HG02763 (cell line): Measurements from ENCODE around the gene OR2T2.
"Not testable (repeated sequence)": the region's sequence is repeated elsewhere in the genome, so short reads cannot be mapped to it uniquely, and the experiment has no call there.

ENCODE experiments used
- ATAC-seq: cut with Tn5 transposase; IDR thresholded peaks from one replicate; pipeline ENCODE4 v1.9.1; 2021; ENCODE audit warnings: mild to moderate bottlenecking, moderate library complexity; ENCODE audit not compliant: unreplicated experiment

The OR2T2 gene

GRCh38 chr1:248449821-248450465 is 4.5 kb downstream of the OR2T2 start:
- not testable (repeated sequence) for ATAC-seq

DNA sequence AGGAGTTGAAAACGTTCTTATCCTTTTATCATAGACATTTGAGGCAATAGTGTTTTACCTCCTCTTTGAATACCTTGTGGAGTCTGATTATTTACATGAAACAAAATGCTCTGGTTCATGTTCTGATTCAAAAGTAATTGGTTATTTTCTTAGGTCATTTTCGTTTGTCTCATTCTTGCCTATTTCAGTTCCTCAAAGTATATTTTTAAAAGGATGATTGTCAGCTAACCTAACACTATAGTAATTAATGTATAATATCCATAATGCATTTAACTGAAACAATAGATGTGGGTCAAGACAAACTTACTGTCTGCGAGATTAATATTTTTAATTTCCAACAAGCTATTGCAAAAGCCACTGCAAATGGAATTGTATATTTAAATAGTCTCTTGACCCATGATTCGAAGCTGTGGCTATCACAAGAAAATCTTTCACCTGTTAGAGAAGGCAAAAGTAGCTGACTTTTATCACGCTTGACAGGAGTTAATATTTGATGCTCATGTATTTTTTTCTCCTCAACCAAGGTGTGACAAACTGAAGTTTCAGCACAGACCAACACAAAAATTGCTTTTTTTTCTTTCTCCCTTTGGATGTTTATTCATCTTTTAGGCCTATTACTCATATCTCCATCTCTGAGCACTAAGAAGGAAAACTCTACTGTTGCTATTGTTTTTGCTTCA is 5.2 kb downstream of the OR2T2 start:
- peak; percentile 42 for ATAC-seq

DNA sequence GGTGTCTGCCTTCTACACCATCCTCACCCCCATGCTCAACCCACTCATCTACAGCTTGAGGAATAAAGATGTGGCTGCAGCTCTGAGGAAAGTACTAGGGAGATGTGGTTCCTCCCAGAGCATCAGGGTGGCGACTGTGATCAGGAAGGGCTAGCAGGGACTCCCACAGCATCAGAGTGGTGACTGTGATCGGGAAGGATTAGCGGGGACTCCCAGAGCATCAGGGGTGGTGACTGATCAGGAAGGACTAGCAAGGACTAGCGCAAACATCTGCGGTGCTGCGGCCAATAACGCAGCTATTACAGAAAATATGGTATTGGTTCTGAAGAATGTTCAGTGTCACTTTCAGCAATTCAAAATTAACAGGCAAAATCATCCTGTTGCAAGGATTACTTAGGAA is 8.2 kb downstream of the OR2T2 start:
- ATAC-seq: not testable (repeated sequence)

DNA sequence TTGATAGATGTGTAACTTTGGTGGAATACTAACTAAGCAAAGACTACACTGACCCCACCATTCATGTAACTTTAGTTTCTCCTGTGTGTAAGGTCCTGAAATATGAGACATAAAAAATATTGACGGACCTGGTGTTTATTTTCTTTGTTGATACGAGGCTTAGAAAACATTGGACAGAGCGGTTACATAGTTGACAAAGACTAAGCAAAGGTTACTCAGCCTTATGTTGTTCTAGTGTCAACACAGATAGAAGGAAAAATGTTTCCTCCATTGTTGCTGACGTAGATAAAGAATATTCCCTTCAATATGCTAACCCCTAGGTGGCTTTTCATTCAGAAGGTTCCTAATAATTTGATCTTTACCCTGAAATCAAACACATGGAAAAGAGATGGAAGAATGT is 9.6 kb downstream of the OR2T2 start:
- not testable (repeated sequence) for ATAC-seq

DNA sequence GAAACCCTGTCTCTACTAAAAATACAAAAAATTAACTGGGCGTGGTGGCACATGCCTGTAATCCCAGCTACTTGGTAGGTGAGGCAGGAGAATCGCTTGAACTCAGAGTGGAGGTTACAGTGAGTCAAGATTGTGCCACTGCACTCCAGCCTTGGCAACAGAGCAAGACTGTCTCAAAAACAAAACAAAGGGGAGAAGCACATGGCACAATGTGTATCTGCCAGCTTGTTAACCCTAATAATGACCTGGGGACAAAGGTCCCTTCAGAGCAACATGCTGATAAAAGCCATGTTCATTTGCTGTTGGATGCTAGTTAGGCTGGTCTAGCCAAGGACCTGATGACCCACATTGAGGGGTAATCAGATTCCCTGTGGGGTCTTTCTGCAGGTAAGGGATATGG is 11.2 kb downstream of the OR2T2 start:
- not testable (repeated sequence) for ATAC-seq

DNA sequence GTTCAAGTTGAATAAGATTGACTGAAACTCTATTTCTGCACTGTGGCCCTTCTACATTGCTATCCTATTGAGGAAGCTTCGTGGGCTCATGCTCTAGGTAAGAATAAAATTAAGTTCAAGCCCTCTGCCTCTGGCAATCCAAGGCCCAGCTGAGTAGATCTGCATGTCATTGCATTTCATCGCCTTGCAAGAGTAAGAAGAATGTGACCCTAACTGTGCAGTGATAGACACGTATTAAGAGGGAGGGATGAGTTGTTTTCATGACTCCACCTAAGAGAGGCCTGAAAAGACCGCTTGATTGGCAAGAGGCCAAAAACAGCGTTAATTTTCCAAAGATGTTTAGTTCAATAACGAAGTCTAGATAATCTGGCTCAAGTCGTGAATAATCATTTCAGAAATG is 13.7 kb downstream of the OR2T2 start:
- ATAC-seq: not testable (repeated sequence)

- no peak for ATAC-seq
Measured at GRCh38 chr1:248471154-248471553, 25.7 kb downstream of the OR2T2 start.

GRCh38 chr1:248472111-248472510 is 26.7 kb downstream of the OR2T2 start:
- not testable (repeated sequence) for ATAC-seq

DNA sequence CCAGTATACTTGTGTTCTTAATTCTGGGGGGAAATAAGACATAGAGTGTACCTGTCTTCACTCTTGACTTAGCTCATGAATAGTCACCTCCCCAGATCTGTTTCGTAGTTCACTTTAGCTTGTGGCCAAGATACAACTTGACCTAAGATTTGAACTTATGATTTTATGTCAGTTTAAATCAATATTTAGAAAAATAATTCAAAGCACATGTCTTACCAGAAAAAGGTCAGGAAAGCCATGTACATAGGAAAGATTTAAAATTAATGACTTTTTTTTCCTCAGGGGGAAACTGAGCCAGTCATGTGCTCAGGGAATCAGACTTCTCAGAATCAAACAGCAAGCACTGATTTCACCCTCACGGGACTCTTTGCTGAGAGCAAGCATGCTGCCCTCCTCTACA is 27.6 kb downstream of the OR2T2 start, which contains the start of gene OR2T3:
OR2T3 (plus strand) TSS at position 301 of the 400 bp plus-strand sequence; CDS start at position 301, 0 bp downstream.
- ATAC-seq: not testable (repeated sequence)

DNA sequence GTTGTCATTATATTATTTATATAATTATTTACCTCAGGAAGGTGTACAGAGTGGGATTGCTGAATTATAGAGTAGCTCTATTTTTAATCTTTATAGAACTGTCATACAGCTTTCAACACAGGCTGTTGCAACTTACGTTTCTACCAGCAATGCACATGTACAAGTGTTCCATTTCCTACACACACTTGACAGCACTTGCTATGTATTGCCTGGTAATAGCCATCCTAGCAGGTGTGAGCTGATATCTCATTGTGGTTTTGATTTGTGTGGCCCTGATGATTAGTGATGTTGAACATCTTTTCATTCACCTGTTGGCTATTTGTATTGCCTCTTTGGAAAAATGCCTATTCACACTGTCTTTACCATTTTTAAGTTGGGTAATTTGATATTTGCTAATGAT is 30.2 kb downstream of the OR2T2 start:
- not testable (repeated sequence) for ATAC-seq

- peak; percentile 87 for ATAC-seq
Measured at GRCh38 chr1:248481686-248482579, 36.5 kb downstream of the OR2T2 start.

- not testable (repeated sequence) for ATAC-seq
Measured at GRCh38 chr1:248488289-248488688, 42.9 kb downstream of the OR2T2 start, which contains the start of gene OR2T5. OR2T5 (plus strand) TSS chr1:248488589; CDS start chr1:248488589, 0 bp downstream.

GRCh38 chr1:248496661-248497060 is 51.2 kb downstream of the OR2T2 start:
- not testable (repeated sequence) for ATAC-seq

DNA sequence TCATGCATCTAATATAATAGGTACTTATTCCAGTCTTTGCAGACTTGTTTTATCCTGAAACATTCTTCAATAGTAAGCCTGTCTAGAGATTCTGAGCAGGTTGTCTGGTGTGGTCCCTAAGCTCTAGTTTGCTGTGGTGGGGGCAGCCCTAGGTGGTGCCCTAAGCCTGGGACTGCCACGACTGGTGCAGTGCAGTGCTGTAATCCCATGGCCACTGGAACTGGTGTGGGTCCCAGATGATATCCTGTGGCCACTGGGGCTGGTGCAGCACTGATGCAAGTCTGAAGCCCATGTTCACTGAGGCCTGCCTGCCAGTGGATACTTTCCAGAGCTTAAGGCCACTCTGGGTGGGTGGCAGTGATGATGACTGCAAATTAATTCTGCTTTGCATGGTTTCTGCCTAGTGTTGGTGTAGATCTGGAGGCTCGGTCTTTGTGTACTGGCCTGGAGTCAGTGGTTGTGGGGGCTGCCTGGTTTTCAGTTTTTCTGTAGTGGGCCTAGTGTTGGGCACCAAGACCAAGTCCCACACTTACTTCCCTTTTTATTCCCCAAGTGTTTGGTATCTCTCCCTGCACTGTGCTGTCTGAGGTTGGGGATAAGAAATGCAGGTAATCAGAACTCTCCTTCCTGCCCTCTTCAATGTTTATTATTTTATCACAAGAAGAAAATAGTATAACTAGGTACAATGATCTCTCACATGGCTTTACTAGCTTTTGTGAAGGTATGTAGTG is 55.0 kb downstream of the OR2T2 start:
- not testable (repeated sequence) for ATAC-seq
